ENCODE results near the gene HABP4. TPM values are rescaled to one million over a fixed set of nuclear protein-coding genes. Genes with fewer than 3 reads are reported as not detected.

HABP4 gene
- total and polyA plus RNA-seq, 4 donors, result 4.7 to 10.2 (median 8.2) TPM

DNA sequence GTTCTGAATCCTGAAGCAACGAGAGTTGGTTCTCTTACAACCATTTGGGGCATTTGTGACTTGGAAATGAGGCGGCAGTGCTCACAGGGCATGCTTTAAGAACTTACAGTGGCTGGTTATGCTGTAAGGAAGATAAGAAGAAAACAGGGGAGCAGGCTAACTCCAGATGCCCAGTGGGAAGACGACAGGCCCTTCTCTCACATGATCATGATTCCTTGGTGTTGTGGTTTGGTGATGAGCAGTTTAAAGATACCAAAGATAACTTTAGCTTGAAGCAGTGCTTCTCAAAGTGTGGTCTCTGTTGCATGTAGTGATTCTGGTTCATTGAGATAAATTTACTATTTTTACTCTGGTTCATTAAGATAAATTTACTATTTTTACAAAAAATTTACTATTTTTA lies 2.6 kb upstream of the HABP4 start:
- TF ChIP-seq, protein P1, sequence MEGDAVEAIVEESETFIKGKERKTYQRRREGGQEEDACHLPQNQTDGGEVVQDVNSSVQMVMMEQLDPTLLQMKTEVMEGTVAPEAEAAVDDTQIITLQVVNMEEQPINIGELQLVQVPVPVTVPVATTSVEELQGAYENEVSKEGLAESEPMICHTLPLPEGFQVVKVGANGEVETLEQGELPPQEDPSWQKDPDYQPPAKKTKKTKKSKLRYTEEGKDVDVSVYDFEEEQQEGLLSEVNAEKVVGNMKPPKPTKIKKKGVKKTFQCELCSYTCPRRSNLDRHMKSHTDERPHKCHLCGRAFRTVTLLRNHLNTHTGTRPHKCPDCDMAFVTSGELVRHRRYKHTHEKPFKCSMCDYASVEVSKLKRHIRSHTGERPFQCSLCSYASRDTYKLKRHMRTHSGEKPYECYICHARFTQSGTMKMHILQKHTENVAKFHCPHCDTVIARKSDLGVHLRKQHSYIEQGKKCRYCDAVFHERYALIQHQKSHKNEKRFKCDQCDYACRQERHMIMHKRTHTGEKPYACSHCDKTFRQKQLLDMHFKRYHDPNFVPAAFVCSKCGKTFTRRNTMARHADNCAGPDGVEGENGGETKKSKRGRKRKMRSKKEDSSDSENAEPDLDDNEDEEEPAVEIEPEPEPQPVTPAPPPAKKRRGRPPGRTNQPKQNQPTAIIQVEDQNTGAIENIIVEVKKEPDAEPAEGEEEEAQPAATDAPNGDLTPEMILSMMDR (IDR thresholded peaks at IDR 0.05; ENCODE audit: control extremely low read depth, extremely low read depth), result no peak
- ATAC-seq (ENCODE audit: insufficient read depth, low FRiP score) (no peak), DNase-seq (no peak)
- WGBS, 2 donors, result 89% methylated on average over 3 of the region's 3 CpGs
- H3K36me3 ChIP-seq (ENCODE audit: control insufficient read depth in 4 of 4, insufficient read depth in 4 of 4, low read length in 4 of 4), result no peaks in the 10 kb centered on the region
- peaks cover 0 to 7% (median 5%) of the 10 kb centered on the region in 3 donors for H3K27me3 ChIP-seq (ENCODE audit: control insufficient read depth in 3 of 3, insufficient read depth in 3 of 3, low read length in 2 of 3)
- H3K4me1 ChIP-seq (ENCODE audit: control insufficient read depth in 5 of 5, insufficient read depth in 5 of 5, low read length in 5 of 5), result peaks cover 0 to 15% (median 4%) of the 10 kb centered on the region in 5 donors
- no peak overlapping the region for H3K4me3 ChIP-seq
- no peak overlapping the region for H3K9ac ChIP-seq (ENCODE audit: insufficient read depth in 1 of 2, low read length in 2 of 2)
- H3K27ac ChIP-seq (ENCODE audit: low read depth in 1 of 2, low read length in 1 of 2), result no peak overlapping the region
- H3K9me3 ChIP-seq (ENCODE audit: control insufficient read depth in 4 of 4, insufficient read depth in 3 of 4, low read length in 3 of 4), result no peaks in the 10 kb centered on the region

DNA sequence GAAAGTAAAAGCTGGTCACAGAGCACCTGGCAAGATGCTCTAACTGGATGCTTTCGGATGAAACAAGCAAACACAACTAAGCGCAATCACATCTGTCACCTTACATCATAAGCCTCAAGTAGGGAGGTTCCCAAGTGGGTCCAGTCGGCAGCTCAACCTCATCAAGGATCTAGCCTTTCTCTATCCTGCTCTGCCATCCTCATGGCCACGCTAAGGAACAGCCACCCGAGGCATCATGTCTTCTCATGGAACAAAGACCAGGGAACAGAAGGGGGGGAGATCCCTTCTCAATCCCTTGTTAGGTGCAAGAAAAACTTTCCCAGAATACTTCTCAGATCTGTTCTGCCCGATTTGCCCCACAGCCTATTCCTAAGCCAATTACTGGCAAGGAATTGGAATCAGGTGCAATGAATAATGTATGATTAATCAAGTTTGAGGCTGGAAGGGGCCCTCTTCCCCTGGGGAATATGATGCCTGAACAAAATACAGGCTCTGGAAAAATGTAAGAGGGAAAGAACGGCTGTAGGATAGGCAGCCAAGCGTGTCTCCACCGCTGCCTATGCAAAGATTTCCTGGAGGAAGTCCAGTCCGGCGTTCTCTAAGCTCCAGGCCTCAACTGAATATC lies 1.3 kb upstream of the HABP4 start:
- ATAC-seq (ENCODE audit: insufficient read depth, low FRiP score) (no peak), DNase-seq (no peak)
- H3K9ac ChIP-seq (ENCODE audit: insufficient read depth in 1 of 2, low read length in 2 of 2), result no peak overlapping the region
- H3K27ac ChIP-seq (ENCODE audit: low read depth in 1 of 2, low read length in 1 of 2), result no peak overlapping the region
- H3K4me3 ChIP-seq, result no peak overlapping the region
- WGBS, 2 donors, result 88 to 93% methylated on average over 11 of the region's 11 CpGs
- H3K9me3 ChIP-seq (ENCODE audit: control insufficient read depth in 4 of 4, insufficient read depth in 3 of 4, low read length in 3 of 4), result no peaks in the 10 kb centered on the region
- H3K27me3 ChIP-seq (ENCODE audit: control insufficient read depth in 3 of 3, insufficient read depth in 3 of 3, low read length in 2 of 3), result peaks cover 0 to 7% (median 5%) of the 10 kb centered on the region in 3 donors
- H3K4me1 ChIP-seq (ENCODE audit: control insufficient read depth in 5 of 5, insufficient read depth in 5 of 5, low read length in 5 of 5), result peaks cover 0 to 15% (median 4%) of the 10 kb centered on the region in 5 donors
- TF ChIP-seq, protein P1 (IDR thresholded peaks at IDR 0.05; ENCODE audit: control extremely low read depth, extremely low read depth), result no peak
- H3K36me3 ChIP-seq (ENCODE audit: control insufficient read depth in 4 of 4, insufficient read depth in 4 of 4, low read length in 4 of 4), result no peaks in the 10 kb centered on the region

DNA sequence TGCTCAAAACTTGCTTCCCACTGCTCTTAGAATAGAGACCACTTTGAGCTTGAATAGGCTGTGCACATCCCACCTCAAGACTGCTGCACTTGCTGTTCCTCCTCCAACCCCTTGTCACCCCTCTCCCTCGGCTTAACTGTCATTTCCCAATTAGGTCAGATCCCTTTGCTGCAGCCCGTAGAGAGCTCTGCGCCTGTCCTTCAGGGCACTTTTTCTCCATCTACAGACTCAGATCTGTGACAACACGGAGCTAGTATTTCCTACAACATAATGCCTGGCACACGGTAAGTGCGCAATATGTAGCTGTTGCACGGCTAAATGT lies 485 bp upstream of the HABP4 start:
- DNase-seq, result no peak
- ATAC-seq (ENCODE audit: insufficient read depth, low FRiP score), result peak; percentile 2
- no peaks in the 10 kb centered on the region for H3K9me3 ChIP-seq (ENCODE audit: control insufficient read depth in 4 of 4, insufficient read depth in 3 of 4, low read length in 3 of 4)
- peaks cover 0 to 15% (median 4%) of the 10 kb centered on the region in 5 donors for H3K4me1 ChIP-seq (ENCODE audit: control insufficient read depth in 5 of 5, insufficient read depth in 5 of 5, low read length in 5 of 5)
- H3K9ac ChIP-seq (ENCODE audit: insufficient read depth in 1 of 2, low read length in 2 of 2), result peak overlapping the region in 1 of 2 donors; percentile 58
- 1 to 2% methylated on average over 7 of the region's 7 CpGs for WGBS, 2 donors
- H3K27me3 ChIP-seq (ENCODE audit: control insufficient read depth in 3 of 3, insufficient read depth in 3 of 3, low read length in 2 of 3), result peaks cover 0 to 7% (median 5%) of the 10 kb centered on the region in 3 donors
- TF ChIP-seq, protein P1 (IDR thresholded peaks at IDR 0.05; ENCODE audit: control extremely low read depth, extremely low read depth), result no peak
- H3K36me3 ChIP-seq (ENCODE audit: control insufficient read depth in 4 of 4, insufficient read depth in 4 of 4, low read length in 4 of 4), result no peaks in the 10 kb centered on the region
- peak overlapping the region; percentile 40 for H3K4me3 ChIP-seq
- H3K27ac ChIP-seq (ENCODE audit: low read depth in 1 of 2, low read length in 1 of 2), result peak overlapping the region in 1 of 2 donors; percentile 49

All from lung (tissue), 12 donors.